Liver (tissue), 9 donors: Measurements from ENCODE around the gene TTC34. TPM values are rescaled to one million over a fixed set of nuclear protein-coding genes. Genes with fewer than 3 reads are reported as not detected.
"Not testable (repeated sequence)": the region's sequence is repeated elsewhere in the genome, so short reads cannot be mapped to it uniquely, and the experiment has no call there.

Experiments
- DNase-seq: peaks from one replicate; pipeline ENCODE4 v3.0.0-alpha.2; 2017; ENCODE audit warnings: low spot score
- H3K27ac ChIP-seq, 2 donors: one replicate each; pipeline ENCODE4 v1.7.0; 2013; ENCODE audit warnings: inconsistent platforms in 2 of 2, low read length in 2 of 2, control low read depth in 1 of 2, low read depth in 1 of 2, mild to moderate bottlenecking in 1 of 2
- H3K27me3 ChIP-seq, 4 donors: one replicate each; pipeline versions ENCODE4 v1.6.1 to v1.7.0; 2013; ENCODE audit warnings: low read length in 3 of 4, inconsistent platforms in 1 of 4, mild to moderate bottlenecking in 1 of 4, moderate library complexity in 1 of 4; ENCODE audit not compliant: control insufficient read depth in 4 of 4, insufficient read depth in 4 of 4
- H3K36me3 ChIP-seq, 4 donors: one replicate each; pipeline versions ENCODE4 v1.6.1 to v1.7.0; 2013; ENCODE audit warnings: low read length in 3 of 4, mild to moderate bottlenecking in 3 of 4, low read depth in 1 of 4, moderate library complexity in 1 of 4; ENCODE audit not compliant: control insufficient read depth in 4 of 4, insufficient read depth in 3 of 4
- H3K4me1 ChIP-seq, 4 donors: one replicate each; pipeline versions ENCODE4 v1.6.1 to v1.7.0; 2013; ENCODE audit warnings: low read length in 3 of 4, mild to moderate bottlenecking in 3 of 4, moderate library complexity in 1 of 4; ENCODE audit not compliant: control insufficient read depth in 4 of 4, insufficient read depth in 4 of 4
- H3K4me3 ChIP-seq, 3 donors: one replicate each; pipeline versions ENCODE4 v1.6.1 to v1.7.0; 2013; ENCODE audit warnings: low read length in 3 of 3, control low read depth in 1 of 3, low read depth in 1 of 3, mild to moderate bottlenecking in 1 of 3
- H3K9ac ChIP-seq, 2 donors: one replicate each; pipeline ENCODE4 v1.7.0; 2013; ENCODE audit warnings: low read length in 2 of 2, mild to moderate bottlenecking in 2 of 2, moderate library complexity in 2 of 2, control low read depth in 1 of 2, low read depth in 1 of 2
- H3K9me3 ChIP-seq, 4 donors: one replicate each; pipeline versions ENCODE4 v1.6.1 to v1.7.0; 2013; ENCODE audit warnings: low read length in 3 of 4; ENCODE audit not compliant: control insufficient read depth in 4 of 4
- WGBS: extraction: QIAGEN DNeasy Blood & Tissue Kit; methylation state at CpG from one replicate; pipeline ENCODE4 v1.1.7; 2013; 5-methylcytosine and 5-hydroxymethylcytosine counted together
- polyA plus RNA-seq, 2 donors: library from polyadenylated mRNA; stranded (reverse) in 1 of 2; unstranded in 1 of 2; fragments of 200-250 nt in 1 of 2; fragments of >200 nt in 1 of 2; fragmentation: Nextera tagmentation in 1 of 2; extraction: Ambion mirVana in 1 of 2; gene quantifications; one replicate each; pipeline versions ENCODE4 v1.2.1 to v1.2.3, GENCODE V29; 2013 to 2015
- total RNA-seq, 2 donors: library from RNA; depleted of rRNA; stranded (reverse); fragments of >200 nt; gene quantifications; one replicate each; pipeline ENCODE4 v1.2.3, GENCODE V29; 2014
- donor health status: healthy.
- donor health status: healthy.
- donor health status: healthy.
- donor health status: healthy.
- donor health status: healthy.

Gene TTC34
- total and polyA plus RNA-seq, 4 donors: 0.01 to 0.25 (median 0.08) TPM; not detected in 1

GRCh38 chr1:2687638-2688335 lies 113.7 kb downstream of the TTC34 start:
- DNase-seq: peak; percentile 30
- H3K4me3 ChIP-seq: not testable (repeated sequence)
- WGBS: 42% methylated on average over 16 of the region's 17 CpGs

GRCh38 chr1:2687174-2687591 lies 114.3 kb downstream of the TTC34 start:
- H3K36me3 ChIP-seq, DNase-seq, H3K9me3 ChIP-seq, H3K9ac ChIP-seq, H3K4me1 ChIP-seq, H3K27me3 ChIP-seq, H3K27ac ChIP-seq, H3K4me3 ChIP-seq: not testable (repeated sequence)
- WGBS: 51% methylated on average over 14 of the region's 14 CpGs

More at GRCh38 chr1:2687638-2688335, 113.7 kb downstream of the TTC34 start:
- H3K9ac ChIP-seq, H3K27ac ChIP-seq, H3K4me1 ChIP-seq, H3K36me3 ChIP-seq, H3K27me3 ChIP-seq, H3K9me3 ChIP-seq: not testable (repeated sequence)

GRCh38 chr1:2686091-2686863 lies 115.2 kb downstream of the TTC34 start:
- not testable (repeated sequence) for H3K4me3 ChIP-seq, DNase-seq, H3K4me1 ChIP-seq, H3K9ac ChIP-seq, H3K9me3 ChIP-seq, H3K36me3 ChIP-seq, H3K27me3 ChIP-seq, H3K27ac ChIP-seq
- whole genome bisulfite sequencing: 41% methylated on average over 19 of the region's 23 CpGs

GRCh38 chr1:2685671-2686070 lies 115.8 kb downstream of the TTC34 start:
- H3K4me3 ChIP-seq, H3K9ac ChIP-seq, DNase-seq, H3K36me3 ChIP-seq, H3K4me1 ChIP-seq, H3K9me3 ChIP-seq, H3K27me3 ChIP-seq, H3K27ac ChIP-seq: not testable (repeated sequence)
- 26% methylated on average over 5 of the region's 8 CpGs for WGBS

DNA sequence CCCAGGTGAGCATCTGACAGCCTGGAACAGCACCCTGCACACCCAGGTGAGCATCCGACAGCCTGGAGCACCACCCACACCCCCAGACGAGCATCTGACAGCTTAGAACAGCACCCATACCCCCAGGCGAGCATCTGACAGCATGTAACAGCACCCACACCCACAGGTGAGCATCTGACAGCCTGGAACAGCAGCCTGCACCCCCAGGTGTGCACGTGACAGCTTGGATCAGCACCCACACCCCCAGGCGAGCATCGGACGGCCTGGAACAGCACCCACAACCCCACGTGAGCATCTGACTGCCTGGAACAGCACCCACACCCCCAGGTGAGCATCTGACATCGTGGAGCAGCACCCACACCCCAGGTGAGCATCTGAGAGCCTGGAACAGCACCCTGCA lies 116.6 kb downstream of the TTC34 start:
- H3K36me3 ChIP-seq, H3K4me3 ChIP-seq, H3K9ac ChIP-seq, DNase-seq, H3K4me1 ChIP-seq, H3K27ac ChIP-seq, H3K27me3 ChIP-seq, H3K9me3 ChIP-seq: not testable (repeated sequence)
- WGBS: 25% methylated on average over 9 of the region's 9 CpGs

DNA sequence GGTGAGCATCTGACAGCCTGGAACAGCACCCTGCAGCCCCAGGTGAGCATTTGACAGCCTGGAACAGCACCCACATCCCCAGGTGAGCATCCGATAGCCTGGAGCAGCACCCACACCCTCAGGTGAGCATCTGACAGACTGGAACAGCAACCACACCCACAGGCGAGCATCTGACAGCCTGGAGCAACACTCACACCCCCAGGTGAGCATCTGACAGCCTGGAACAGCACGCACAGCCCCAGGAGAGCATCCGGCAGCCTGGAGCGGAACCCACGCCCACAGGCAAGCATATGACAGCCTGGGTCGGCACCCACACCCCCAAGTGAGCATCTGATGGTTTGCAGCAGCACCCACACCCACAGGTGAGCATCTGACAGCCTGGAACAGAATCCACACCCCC lies 117.5 kb downstream of the TTC34 start:
- 50% methylated on average over 7 of the region's 7 CpGs for WGBS
- peak; percentile 61 for DNase-seq
- not testable (repeated sequence) for H3K4me3 ChIP-seq, H3K9ac ChIP-seq, H3K4me1 ChIP-seq, H3K9me3 ChIP-seq, H3K36me3 ChIP-seq, H3K27me3 ChIP-seq, H3K27ac ChIP-seq

DNA sequence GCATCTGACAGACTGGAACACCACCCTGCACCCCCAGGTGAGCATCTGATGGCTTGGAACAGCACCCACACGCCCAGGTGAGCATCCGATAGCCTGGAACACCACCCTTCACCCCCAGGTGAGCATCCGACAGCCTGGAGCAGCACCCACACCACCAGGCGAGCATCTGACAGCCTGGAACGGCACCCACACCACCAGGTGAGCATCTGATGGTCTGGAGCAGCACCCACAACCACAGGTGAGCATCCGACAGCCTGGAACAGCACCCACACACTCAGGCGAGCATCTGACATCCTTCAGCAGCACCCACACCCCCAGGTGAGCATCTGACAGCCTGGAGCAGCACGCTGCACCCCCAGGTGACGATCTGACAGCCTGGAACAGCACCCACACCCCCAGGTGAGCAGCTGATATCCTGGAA lies 118.2 kb downstream of the TTC34 start:
- H3K4me1 ChIP-seq, H3K9me3 ChIP-seq, H3K27me3 ChIP-seq, H3K36me3 ChIP-seq, H3K27ac ChIP-seq, H3K9ac ChIP-seq, H3K4me3 ChIP-seq: not testable (repeated sequence)
- 34% methylated on average over 8 of the region's 9 CpGs for WGBS
- DNase-seq: peak; percentile 34

GRCh38 chr1:2682879-2683278 lies 118.6 kb downstream of the TTC34 start:
- not testable (repeated sequence) for H3K27ac ChIP-seq, H3K27me3 ChIP-seq, H3K36me3 ChIP-seq, H3K9me3 ChIP-seq, H3K4me3 ChIP-seq, H3K9ac ChIP-seq, DNase-seq, H3K4me1 ChIP-seq
- no CpG with 5 or more reads among the region's 11 CpGs for WGBS
